ENCODE results near the gene SEC61A1.

DNA sequence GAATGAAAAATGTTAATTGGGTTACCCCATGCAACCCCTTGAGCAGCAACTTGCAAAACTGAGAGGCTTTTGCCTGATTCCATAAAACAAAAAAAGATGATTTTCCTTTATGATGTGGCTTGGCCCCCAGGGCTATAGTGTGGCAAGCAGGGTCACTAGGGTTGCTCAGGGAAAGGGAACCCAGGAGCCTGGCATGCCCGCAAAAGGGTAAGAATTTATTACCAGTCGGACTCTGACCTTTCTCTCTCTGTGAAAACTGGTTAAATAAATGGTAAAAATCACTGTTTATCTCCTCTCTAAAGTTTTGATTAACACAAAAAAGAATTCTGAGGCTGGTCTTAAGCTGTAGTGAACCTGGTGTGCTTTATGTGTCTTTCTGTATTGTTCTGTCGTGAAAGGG lies 37.7 kb upstream of the SEC61A1 start:
- TF ChIP-seq, protein P1, sequence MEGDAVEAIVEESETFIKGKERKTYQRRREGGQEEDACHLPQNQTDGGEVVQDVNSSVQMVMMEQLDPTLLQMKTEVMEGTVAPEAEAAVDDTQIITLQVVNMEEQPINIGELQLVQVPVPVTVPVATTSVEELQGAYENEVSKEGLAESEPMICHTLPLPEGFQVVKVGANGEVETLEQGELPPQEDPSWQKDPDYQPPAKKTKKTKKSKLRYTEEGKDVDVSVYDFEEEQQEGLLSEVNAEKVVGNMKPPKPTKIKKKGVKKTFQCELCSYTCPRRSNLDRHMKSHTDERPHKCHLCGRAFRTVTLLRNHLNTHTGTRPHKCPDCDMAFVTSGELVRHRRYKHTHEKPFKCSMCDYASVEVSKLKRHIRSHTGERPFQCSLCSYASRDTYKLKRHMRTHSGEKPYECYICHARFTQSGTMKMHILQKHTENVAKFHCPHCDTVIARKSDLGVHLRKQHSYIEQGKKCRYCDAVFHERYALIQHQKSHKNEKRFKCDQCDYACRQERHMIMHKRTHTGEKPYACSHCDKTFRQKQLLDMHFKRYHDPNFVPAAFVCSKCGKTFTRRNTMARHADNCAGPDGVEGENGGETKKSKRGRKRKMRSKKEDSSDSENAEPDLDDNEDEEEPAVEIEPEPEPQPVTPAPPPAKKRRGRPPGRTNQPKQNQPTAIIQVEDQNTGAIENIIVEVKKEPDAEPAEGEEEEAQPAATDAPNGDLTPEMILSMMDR (conservative IDR thresholded peaks at IDR 0.05): no peak
- TF ChIP-seq ZFX (IDR thresholded peaks at IDR 0.05): no peak

Data from C4-2B (cell line).